Measurements from ENCODE around the gene IL36B. TPM values are rescaled to one million over a fixed set of nuclear protein-coding genes. Genes with fewer than 3 reads are reported as not detected.

The IL36B gene
- total RNA-seq = not detected in 2 replicates

DNA sequence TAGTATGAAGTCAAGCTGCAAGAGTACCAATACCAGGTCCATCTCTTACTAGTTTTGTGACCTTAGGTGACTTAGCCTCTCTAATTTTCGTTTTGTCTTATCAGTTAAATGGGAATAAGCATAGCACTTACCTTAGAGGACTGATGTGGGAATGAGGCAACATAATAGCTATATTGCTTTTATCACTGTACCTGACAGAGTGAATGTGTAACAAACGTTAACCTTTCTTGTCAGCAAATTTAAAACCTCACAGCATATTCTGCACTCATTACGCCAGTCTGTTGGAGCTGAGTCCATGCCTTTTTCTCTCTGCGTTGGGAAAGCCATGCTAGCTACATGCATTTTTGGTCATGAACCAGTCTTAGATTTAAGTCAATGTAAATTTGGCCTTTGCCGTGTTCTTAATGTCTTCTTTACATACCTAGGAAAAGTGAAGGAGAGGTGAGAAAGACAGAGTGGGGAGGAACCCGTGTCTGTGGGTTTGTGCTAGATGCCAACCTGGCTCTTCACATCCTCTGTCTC is at the start of gene IL36B:
TSS of gene IL36B (minus strand) at position 472 of the 522 bp plus-strand sequence.

DNA sequence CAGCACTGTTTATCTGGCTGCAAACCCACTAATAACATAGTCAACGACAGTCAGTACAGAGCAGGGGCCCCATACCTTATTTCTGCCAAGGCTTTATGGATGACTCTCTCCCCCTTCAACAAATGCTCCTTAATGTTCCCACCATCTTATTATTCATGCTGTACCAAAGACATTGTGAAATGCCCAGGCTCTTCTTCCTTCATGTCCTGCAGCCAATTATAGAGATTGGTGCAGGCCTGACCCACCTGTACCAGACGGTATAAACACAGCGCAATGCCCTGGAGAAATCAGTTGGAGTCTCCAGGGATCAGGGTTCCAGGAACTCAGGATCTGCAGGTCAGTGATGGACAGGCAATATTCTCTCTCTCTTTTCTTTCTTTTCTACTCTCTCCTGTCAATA is 15.0 kb upstream of the IL36B start, which contains the start of gene IL1F10:
TSS of gene IL1F10 (plus strand) at position 290 of the 400 bp plus-strand sequence. CDS start 4,769 bp downstream, outside the sequence.

GRCh38 chr2:113058998-113059960 is 6.6 kb upstream of the IL36B start, which contains the start of gene IL36RN:
Gene IL36RN (plus strand): TSS chr2:113059198. CDS start chr2:113059439, 241 bp downstream.

DNA sequence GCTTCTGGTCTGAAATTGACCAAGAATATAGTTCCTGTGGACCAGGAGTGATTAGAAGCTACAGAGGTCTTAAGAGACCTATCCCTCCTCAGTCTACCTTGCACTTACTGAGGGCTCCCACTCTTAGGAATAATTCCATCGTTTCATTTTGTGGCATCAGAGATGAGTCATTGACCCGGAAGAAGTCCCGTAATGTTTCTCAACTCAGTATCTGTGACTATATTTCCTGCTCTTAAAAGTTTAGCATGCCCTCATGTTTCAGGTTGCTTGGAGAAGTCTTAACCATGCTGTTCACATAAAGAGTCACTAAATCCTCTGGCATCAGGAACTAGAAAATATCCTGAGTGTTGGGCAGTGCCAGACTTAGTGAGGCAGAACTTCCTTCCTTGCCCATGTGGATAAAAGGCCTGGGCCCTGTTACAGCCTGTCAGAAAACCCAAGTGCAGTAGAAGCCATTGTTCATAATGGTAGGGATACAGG is 47.6 kb downstream of the IL36B start, which contains the start of gene IL36A:
TSS of gene IL36A (plus strand) at position 430 of the 480 bp plus-strand sequence. CDS start 413 bp downstream, outside the sequence.

DNA sequence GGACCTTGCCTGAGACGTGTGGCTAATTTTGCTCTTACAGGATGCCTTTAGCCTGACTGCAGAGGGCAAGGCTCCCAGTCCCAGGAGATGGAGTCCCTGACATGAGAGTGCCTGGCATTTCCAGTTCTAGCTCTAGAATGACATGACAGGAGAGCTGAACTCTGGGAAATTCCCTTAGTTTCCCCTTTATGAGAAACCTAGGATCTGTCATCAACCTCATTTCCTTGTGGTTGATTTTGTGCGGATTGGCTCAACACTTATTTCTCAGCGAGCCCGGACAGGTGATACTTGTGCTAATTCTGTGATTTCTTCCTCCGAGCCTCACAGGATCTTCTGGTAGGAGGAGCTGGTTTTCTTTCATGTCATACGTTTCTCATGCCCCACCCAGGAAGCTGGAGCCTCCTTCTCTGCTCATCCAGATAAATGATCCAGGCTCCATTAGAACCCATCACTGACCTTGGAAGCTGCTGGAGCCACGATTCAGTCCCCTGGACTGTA is 75.1 kb downstream of the IL36B start, which contains the start of gene IL36G:
TSS of gene IL36G (plus strand) at position 448 of the 498 bp plus-strand sequence. CDS start 633 bp downstream, outside the sequence.

Other genes starting within 250 kb of the IL36B start
- gene IL1B, start 216.1 kb downstream of the IL36B start, total RNA-seq = 0.25 and 0.44 TPM in 2 replicates
- not detected in 2 replicates for gene IL37, start 141.7 kb downstream of the IL36B start, total RNA-seq
- not detected in 2 replicates for gene IL36G, start 74.9 kb downstream of the IL36B start, total RNA-seq
- gene IL36A, start 47.4 kb downstream of the IL36B start, total RNA-seq = not detected in 2 replicates
- gene IL36RN, start 6.3 kb upstream of the IL36B start, total RNA-seq = not detected in 2 replicates
- not detected in 2 replicates for gene IL1F10, start 15.1 kb upstream of the IL36B start, total RNA-seq
- gene IL1RN, start 74.7 kb upstream of the IL36B start, total RNA-seq = not detected in 2 replicates
- 0.69 and 1.4 TPM in 2 replicates for gene PSD4, start 121.1 kb upstream of the IL36B start, total RNA-seq
- gene PAX8, start 226.1 kb upstream of the IL36B start, total RNA-seq = 1.9 and 3.0 TPM in 2 replicates